SK-N-DZ (cell line): Measurements from ENCODE around the gene TRIM66.

Experiments
- DNase-seq: peaks from one replicate; pipeline ENCODE4 v3.0.0-alpha.2; 2015; ENCODE audit warnings: low spot score

TRIM66 gene

DNA sequence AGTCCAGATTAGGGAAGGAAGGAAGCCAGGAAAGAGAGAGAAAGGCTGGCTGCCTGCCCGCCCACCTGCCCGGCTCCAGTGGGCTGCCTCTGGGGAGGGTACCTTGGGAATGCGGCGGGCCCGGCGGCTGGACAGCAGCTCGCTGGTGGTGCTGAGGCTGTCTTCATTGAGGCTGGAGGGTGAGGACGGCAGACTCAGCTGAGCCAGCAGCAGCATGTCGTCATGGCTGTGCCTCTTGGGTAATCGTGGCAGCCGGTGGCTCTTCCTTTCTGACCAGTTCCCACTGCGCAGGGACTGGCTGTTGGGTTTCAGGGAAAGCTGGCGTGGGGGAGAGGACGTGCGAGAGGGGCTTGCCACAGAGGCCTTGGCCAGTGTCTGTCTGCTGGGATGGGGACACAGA lies 33.0 kb upstream of the TRIM66 start:
- no peak for DNase-seq

GRCh38 chr11:8714622-8715225 lies 32.3 kb upstream of the TRIM66 start:
- DNase-seq: no peak

- no peak for DNase-seq
These were observed 31.4 kb upstream of the TRIM66 start for GRCh38 chr11:8713760-8714454.

DNA sequence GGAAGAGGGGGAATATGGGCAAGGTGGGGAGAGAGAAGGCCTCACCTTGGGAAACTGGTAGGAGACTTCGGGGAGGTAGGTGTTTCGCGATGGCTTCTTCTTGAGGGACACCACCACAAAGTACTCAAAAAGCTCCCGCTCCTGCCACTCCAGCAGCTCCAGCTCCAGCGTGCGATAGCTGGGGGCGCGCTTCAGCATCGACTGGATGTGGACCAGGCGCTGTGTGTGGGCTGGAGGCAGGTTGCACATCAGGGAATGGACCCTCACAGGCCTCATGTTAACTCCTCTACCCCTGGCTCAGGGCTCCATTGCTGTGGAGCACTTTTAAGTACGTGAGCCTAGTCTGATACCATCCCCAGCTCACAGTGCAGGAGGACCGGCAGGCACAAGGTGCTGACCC lies 30.0 kb upstream of the TRIM66 start:
- no peak for DNase-seq

GRCh38 chr11:8711895-8712442 lies 29.5 kb upstream of the TRIM66 start:
- no peak for DNase-seq

DNA sequence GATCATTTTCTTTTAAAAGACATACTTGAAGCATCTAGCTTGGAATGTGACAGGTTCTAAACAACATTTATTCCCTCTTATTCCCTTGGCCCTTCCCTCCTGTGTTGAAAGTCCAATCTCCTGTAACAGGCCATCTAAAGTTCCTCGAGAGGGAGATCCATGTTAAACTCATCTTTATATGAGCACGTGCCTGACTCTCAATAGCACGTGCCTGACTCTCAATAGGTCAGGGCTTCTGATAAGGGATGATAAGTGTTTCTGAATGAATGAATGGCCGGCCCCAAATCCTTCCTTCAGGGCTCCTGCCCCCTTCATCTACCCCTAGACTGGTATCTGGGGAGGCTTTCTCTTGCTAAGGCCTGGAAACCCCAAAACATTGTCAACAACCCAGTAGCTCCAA lies 27.3 kb upstream of the TRIM66 start:
- DNase-seq: no peak

DNA sequence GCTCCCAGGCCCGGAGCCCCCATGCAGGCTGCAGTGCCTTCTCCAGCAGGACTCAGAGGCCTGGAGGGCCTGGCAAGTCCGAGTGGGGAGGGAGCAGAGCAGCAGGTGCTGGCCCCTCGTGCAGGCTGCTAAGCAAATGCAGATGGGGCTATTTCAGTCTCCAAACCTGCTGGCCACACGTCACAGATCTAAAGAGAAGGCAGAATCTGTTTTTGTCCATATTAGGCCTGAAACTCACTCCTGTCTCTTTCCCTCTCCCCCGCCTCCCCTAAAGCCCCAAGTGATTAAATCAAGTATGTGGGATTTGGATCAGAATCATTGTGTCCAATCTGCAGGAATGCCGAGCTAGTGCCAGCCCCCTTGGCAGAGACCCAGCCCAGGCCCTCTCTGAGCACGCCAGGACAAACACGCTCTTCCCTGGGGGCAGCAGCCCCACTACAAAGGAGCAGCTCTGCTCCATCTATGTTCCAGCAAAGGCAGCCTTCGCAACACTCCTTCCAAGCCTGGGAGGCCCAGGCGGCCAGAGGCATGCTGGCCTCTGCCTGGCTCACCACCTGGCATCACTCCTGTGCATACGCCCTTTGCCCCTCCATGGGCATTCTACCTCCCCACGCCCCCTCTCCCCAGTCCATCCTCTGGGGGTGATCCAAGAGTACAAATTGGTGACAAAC lies 26.7 kb upstream of the TRIM66 start:
- no peak for DNase-seq

- DNase-seq: no peak
These were observed 25.2 kb upstream of the TRIM66 start for GRCh38 chr11:8707541-8708191.

DNA sequence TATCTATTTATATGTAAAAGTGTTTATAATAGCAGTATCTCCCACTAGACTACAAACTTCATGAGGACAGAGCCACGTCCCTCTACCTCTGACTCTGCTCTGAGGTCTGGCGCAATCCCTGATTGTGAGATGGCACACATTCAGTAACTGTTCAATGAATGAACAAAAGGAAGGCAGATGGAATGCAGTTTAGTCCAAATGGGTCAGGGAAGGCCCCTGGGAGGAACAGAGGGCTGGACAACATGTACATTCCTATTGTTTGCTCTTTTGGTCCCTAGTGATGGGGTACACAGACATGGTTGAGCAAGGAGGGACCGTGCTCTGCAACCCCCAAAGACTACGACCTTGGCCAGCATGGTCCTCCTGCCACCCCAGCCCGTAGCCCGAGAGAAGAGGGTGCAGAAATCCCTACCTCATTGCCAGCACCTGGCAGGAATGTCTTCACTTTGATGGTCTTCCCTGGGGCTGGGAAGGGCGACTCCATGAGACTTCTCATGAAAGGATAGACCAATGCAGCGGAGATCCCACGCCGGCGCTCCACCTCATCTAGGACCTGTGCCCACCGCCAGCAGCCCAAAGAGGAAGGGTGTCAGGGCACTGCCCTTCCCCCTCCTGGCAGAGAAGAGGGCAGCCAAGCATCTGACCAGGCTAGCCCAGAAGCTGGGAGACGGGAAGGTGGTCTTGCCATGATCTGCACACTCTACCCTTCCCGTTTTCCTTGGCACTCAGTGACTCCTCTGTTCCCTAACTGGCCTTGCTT lies 24.4 kb upstream of the TRIM66 start:
- DNase-seq: no peak

- no peak for DNase-seq
These were observed 22.7 kb upstream of the TRIM66 start for GRCh38 chr11:8705146-8705545.

GRCh38 chr11:8704136-8704535 lies 21.7 kb upstream of the TRIM66 start:
- no peak for DNase-seq

GRCh38 chr11:8702598-8702915 lies 20.1 kb upstream of the TRIM66 start:
- DNase-seq: no peak

- DNase-seq: no peak
These were observed 19.6 kb upstream of the TRIM66 start for GRCh38 chr11:8701891-8702597.

DNA sequence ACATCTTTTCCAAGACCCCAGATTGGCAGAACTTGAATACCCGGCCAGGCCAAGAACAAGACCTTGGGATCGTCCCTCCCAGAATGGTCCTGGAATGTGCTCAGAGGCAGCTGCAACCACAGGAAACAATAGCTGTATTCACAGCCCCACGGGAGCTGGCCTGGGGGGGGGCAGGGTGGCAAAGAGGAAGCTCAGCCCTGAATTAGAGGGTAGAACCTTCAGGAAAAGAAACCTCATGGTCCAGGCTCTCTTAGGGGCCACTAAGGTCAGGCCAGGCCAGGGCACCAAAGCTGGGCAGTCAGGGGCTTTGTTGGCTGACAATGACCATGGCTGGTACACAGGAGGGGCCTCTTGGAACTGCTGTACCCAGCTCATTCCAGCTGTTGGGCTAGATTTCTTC lies 17.4 kb upstream of the TRIM66 start:
- DNase-seq: no peak

DNA sequence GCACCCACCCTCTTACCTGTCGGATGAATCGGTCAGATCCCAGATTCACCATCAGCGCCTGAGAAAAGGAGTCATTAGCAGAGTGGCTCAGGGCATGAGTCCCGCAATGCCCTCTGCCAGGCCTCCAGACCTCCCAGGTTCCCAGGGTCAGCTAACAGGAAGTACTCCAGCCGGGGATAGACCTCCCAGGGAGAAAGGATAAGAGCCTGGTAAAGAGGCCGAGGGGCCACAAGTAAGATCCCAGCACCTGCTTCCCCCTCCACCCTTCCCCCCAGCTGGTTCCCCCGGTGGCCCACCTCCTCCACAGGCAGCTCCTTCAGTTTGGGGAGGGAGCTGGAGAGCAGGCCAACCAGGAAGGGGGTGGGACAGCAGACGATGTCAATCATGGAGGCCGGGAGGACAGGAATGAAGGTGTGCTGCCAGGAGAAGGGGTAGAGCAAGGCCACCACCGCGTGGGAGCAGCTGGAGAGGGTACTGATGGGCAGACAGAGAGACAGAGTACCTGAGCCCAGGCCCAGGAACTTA lies 16.5 kb upstream of the TRIM66 start:
- no peak for DNase-seq

DNA sequence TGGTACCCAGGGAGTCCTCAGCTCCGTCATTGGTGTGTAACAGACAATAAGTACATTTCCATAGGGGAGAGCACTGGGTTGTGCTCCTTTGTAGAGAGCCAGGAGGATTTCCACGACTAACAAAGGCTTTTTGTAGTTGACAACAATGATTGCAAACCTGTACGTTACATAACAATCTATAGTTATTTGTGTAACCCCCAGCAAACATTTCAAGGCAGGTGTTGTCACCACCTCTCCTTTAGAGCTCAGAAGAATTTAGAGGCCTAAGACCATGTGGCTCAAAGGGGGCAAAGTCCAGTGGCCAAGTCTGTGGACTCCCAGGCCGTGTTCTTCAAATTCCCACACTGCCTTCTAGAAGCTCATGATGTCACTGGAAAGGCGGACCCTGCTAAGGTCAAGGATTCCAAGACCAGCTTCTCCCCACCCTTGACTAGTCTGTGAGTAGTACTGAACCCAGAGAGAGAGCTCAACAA lies 15.9 kb upstream of the TRIM66 start:
- no peak for DNase-seq

- DNase-seq: no peak
These were observed 14.6 kb upstream of the TRIM66 start for GRCh38 chr11:8697054-8697453.

DNA sequence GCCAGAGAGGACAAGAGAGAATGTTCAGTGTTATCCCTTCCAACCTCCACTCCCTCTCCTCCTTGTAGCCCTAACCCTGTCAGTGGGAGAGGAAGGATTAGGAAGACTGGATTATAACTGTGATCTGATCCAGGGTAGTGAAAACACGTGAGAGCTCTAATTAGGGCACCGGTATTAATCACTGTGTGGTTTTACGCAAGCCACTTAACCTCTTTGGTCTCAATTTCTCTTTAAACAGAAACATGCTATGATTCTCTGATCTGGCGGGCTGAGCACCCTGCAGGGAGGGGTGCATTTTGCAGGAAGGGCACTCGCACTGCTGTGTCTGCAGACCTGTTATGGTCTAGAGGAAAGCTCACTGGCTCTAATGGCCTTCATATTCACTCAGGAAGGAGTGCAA lies 11.7 kb upstream of the TRIM66 start:
- no peak for DNase-seq

DNA sequence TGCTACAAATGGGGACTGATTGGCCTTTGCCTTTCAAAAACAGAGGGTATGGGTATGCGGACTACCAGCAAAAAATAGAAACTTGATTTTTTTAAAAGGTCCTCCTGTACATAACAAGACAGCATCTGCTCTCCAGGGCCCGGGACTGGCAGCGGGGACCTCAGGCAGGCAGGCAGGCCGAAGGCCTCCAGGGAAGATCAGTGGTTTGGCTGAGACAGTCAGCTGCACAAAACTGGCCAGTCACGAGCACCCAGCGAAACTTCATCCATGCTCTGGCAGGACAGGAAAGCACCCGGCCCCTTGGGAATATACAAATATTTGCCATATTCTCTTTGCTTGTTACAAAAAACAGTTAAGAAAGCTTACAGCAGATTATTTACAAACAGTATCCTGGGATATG lies 11.1 kb upstream of the TRIM66 start:
- no peak for DNase-seq

- no peak for DNase-seq
These were observed 10.6 kb upstream of the TRIM66 start for GRCh38 chr11:8693010-8693551.
